NCI-H2227 (cell line): Measurements from ENCODE around the gene CYP3A5.

Source experiments
- DNase-seq: peaks from one replicate; lab custom pipeline; 2025; ENCODE audit not compliant: unreplicated experiment; lab: John Stamatoyannopoulos, UW

The CYP3A5 gene

GRCh38 chr7:99616359-99617191 is 63.2 kb downstream of the CYP3A5 start, which contains the start of gene ZSCAN25:
TSS of gene ZSCAN25 (plus strand) at chr7:99616946. CDS start at chr7:99619607, 2,661 bp downstream.
- peak; percentile 98 for DNase-seq

- DNase-seq: peak; percentile 7
Measured at GRCh38 chr7:99615989-99616358, 63.8 kb downstream of the CYP3A5 start.

- no peak for DNase-seq
Measured at GRCh38 chr7:99614495-99614894, 65.3 kb downstream of the CYP3A5 start.

GRCh38 chr7:99607548-99607947 is 72.2 kb downstream of the CYP3A5 start:
- no peak for DNase-seq

- no peak for DNase-seq
Measured at GRCh38 chr7:99606531-99606930, 73.3 kb downstream of the CYP3A5 start.

GRCh38 chr7:99605527-99605926 is 74.3 kb downstream of the CYP3A5 start:
- DNase-seq: no peak

- no peak for DNase-seq
Measured at GRCh38 chr7:99601656-99602310, 78.0 kb downstream of the CYP3A5 start.

- DNase-seq: no peak
Measured at GRCh38 chr7:99599836-99600235, 80.0 kb downstream of the CYP3A5 start.
